RWPE2 (cell line): ENCODE results near the gene PRSS21.

Experiments used
- ATAC-seq: fragments of 200-7000 bp; cut with Tn5 transposase; 3 replicates; pipeline ENCODE4 v1.9.1; 2021; ENCODE audit warnings: low read depth
- DNase-seq: peaks from one replicate; pipeline ENCODE4 v3.0.0-alpha.2; 2020; ENCODE audit warnings: low spot score
- H3K27ac ChIP-seq: fragments of 450-650 bp; 2 replicates; pipeline ENCODE4 v1.5.1; 2017; ENCODE audit warnings: mild to moderate bottlenecking; ENCODE audit not compliant: poor library complexity, severe bottlenecking
- H3K27me3 ChIP-seq: fragments of 250-450 bp; sonication (Bioruptor Pico); 2 replicates; pipeline ENCODE4 v1.5.1; 2021; ENCODE audit warnings: mild to moderate bottlenecking, moderate library complexity; ENCODE audit not compliant: insufficient read depth, poor library complexity, severe bottlenecking
- H3K36me3 ChIP-seq: fragments of 250-450 bp; sonication (Bioruptor Pico); 2 replicates; pipeline ENCODE4 v1.5.1; 2020; ENCODE audit warnings: low read depth, mild to moderate bottlenecking, moderate library complexity
- H3K4me1 ChIP-seq: fragments of 250-450 bp; sonication (Bioruptor Pico); 2 replicates; pipeline ENCODE4 v1.5.1; 2021; ENCODE audit warnings: mild to moderate bottlenecking, moderate library complexity; ENCODE audit not compliant: insufficient read depth, poor library complexity, severe bottlenecking
- H3K4me3 ChIP-seq: fragments of 250-450 bp; sonication (Bioruptor Pico); 2 replicates; pipeline ENCODE4 v1.5.1; 2021; ENCODE audit warnings: mild to moderate bottlenecking, moderate library complexity; ENCODE audit not compliant: severe bottlenecking
- H3K9me3 ChIP-seq: fragments of 250-450 bp; sonication (Bioruptor Pico); 2 replicates; pipeline ENCODE4 v1.5.1; 2021; ENCODE audit warnings: mild to moderate bottlenecking, moderate library complexity; ENCODE audit not compliant: severe bottlenecking
- TF ChIP-seq, protein P1 (sequence below): fragments of 450-650 bp; IDR thresholded peaks from one replicate; pipeline ENCODE4 v1.5.1; 2017; ENCODE audit warnings: mild to moderate bottlenecking, moderate library complexity; ENCODE audit not compliant: poor library complexity, severe bottlenecking

Gene PRSS21

DNA sequence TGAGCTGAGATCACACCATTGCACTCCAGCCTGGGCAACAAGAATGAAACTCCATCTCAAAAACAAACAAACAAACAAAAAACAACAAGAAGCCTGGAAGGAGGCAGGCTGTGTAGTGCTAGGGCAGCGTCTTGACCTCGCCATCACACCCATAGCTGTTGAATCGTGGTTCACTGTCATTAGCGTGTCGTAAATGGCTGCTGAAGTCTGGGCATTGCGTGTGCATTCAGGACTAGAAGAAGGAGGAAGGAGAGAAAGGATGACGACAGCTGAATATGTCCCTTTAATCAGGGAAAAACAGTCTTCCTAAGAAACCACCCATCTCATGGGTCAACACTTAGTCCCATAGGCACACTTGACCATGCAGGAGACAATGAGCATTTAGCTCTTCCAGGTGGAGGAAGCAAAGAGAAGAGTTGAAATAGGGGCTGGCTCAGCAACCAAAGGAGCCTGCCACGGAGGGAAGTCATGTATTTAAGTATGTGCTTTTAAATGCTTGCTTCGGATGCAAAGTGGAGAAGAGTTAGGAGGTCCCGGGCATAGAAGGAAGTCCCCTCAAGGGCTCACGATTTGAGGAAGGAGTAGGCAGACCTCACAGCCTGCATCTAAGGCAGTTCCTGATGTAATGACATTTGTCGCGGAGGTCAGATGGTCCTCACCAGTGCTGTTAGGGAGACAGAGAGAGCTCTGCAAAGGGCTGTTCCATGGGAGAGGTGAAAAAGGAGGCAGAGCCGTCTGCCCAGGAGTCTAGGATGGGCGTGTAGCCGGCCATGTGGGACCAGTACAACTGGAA is 32.1 kb downstream of the PRSS21 start:
- Histone ChIP-seq H3K27me3 (no peaks in the 10 kb centered on the region), H3K36me3 (no peaks in the 10 kb centered on the region), H3K4me1 (peaks cover 17% of the 10 kb centered on the region), H3K9me3 (no peaks in the 10 kb centered on the region), H3K27ac (no peak overlapping the region), H3K4me3 (no peak overlapping the region)
- DNase-seq (no peak), ATAC-seq (no peak)
- TF ChIP-seq, protein P1, sequence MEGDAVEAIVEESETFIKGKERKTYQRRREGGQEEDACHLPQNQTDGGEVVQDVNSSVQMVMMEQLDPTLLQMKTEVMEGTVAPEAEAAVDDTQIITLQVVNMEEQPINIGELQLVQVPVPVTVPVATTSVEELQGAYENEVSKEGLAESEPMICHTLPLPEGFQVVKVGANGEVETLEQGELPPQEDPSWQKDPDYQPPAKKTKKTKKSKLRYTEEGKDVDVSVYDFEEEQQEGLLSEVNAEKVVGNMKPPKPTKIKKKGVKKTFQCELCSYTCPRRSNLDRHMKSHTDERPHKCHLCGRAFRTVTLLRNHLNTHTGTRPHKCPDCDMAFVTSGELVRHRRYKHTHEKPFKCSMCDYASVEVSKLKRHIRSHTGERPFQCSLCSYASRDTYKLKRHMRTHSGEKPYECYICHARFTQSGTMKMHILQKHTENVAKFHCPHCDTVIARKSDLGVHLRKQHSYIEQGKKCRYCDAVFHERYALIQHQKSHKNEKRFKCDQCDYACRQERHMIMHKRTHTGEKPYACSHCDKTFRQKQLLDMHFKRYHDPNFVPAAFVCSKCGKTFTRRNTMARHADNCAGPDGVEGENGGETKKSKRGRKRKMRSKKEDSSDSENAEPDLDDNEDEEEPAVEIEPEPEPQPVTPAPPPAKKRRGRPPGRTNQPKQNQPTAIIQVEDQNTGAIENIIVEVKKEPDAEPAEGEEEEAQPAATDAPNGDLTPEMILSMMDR = no peak

DNA sequence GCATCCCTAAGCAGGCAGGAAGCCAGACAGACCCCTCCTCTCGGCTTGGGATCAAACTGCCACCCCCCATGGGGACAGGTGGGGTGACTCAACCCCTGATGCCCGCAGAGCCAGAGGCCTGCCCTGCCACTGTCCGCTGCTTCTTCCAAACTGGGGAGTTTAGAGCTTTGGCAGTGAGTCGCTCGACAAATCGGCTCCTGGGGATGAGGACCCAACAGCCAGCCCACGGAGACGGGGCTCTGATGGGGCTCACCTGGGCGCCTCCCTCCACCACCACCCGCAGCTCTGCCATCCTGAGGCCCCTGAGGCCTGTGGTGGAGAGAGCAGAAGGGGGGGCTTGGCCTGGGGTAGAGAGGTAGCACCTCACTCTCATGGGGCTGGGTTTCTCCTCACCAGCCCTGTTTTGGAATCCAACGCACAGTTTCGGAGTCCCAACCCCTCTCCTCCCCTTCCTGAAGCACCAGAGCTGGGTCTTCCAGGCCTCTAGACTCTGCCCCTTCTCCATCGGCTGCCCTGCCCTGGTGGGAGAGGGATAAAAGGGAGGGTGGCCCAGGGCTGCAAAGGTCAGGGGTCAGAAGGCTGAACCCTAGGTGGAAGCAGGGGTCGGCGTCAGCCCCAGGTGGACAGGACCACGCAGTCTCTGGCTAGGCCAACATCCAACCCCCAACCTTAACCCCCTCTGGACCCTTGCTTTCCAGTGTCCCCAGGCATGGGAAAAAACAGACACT is 35.1 kb downstream of the PRSS21 start:
- no peaks in the 10 kb centered on the region for H3K27me3 ChIP-seq
- no peak overlapping the region for H3K4me3 ChIP-seq
- no peak overlapping the region for H3K27ac ChIP-seq

DNA sequence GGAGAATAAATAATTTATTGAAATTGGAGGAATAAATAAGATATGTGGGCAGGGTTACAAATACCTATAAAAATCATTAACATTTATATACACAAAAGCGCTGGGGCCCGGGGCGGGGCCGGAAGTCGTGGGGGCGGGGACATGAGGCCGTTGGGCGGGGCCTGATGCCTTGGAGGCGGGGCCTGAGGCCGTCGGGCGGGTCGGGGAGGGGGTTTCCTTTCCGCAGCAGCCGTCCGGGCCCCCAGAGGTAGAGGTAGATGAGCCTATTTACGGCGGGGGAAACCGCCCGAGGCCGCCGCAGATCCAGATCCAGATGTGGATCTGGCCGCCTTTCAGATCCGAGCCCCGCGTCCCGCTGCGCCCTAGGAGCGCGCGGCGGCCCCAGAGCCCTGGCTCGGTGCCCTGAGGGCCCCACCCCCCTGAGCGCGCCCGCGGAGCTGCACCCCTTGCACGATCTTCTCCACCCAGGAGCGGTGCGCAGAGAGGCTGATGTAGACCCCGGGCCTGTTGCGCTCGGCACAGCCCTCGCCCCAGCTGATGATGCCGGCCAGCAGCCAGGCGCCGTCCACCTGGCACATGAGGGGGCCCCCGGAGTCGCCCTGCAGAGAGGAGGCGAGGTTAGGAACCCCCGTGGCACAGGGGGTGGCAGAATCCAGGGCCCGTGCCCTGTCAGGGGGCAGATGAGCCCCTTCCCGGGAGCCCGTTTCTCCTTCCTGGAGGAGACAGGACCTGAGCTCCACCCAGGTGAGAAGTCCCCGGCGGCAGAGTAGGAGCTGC is 35.9 kb downstream of the PRSS21 start:
- ATAC-seq = no peak
- no peaks in the 10 kb centered on the region for H3K4me1 ChIP-seq
- H3K36me3 ChIP-seq = peaks cover 6% of the 10 kb centered on the region; the same call in 1 of the 2 replicates
- H3K27ac ChIP-seq = no peak overlapping the region
- peaks cover 3% of the 10 kb centered on the region for H3K9me3 ChIP-seq
- TF ChIP-seq, protein P1 = no peak
- no peak for DNase-seq
- no peaks in the 10 kb centered on the region for H3K27me3 ChIP-seq
- H3K4me3 ChIP-seq = no peak overlapping the region

More for the DNA sequence above, 35.1 kb downstream of the PRSS21 start:
- Histone ChIP-seq H3K4me1 (peaks cover 4% of the 10 kb centered on the region), H3K36me3 (peaks cover 6% of the 10 kb centered on the region; the same call in 1 of the 2 replicates), H3K9me3 (peaks cover 3% of the 10 kb centered on the region)
- TF ChIP-seq, protein P1 = no peak
- DNase-seq (no peak), ATAC-seq (no peak)

DNA sequence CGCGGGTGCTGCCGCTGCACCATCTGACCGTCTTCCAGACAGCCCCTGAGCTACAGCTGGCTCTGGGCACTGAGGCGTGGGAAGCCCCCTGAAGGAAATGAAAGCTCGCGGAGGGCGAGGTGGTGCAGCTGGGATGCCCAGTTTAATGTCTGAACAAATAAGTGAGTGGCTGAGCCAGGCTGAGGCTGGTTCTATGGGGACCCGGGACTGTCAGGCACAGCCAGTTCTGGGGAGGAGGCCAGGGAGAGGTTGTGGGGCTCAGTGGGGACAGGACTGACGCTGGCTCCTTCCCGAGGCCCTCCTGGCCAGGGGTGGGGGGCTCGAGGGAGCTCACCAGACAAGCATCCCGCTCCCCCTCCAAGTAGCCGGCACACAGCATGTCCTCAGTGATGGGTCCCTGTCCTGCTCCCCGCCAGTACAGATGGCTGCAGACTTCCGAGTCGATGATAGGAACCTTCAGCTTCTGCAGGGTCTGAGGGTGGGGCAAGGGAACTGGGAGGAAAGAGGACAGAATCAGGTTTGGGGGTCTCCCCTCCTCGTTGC is 36.6 kb downstream of the PRSS21 start:
- Histone ChIP-seq H3K4me1 (peaks cover 3% of the 10 kb centered on the region), H3K9me3 (peaks cover 3% of the 10 kb centered on the region), H3K27ac (no peak overlapping the region), H3K4me3 (no peak overlapping the region), H3K27me3 (no peaks in the 10 kb centered on the region), H3K36me3 (peaks cover 6% of the 10 kb centered on the region; the same call in 1 of the 2 replicates)
- DNase-seq (no peak), ATAC-seq (no peak)
- TF ChIP-seq, protein P1 = no peak
